Neuron (in vitro differentiated cells): ENCODE results near the gene ELAC1.
"Not testable (repeated sequence)": the region's sequence is repeated elsewhere in the genome, so short reads cannot be mapped to it uniquely, and the experiment has no call there.

Experiments used
- H2AFZ ChIP-seq: one replicate; pipeline ENCODE4 v1.6.1; 2013; ENCODE audit warnings: low read depth, mild to moderate bottlenecking, inconsistent platforms, low read length, moderate library complexity
- H3K27me3 ChIP-seq: one replicate; pipeline ENCODE4 v1.6.1; 2013; ENCODE audit warnings: low read length; ENCODE audit not compliant: insufficient read depth
- H3K36me3 ChIP-seq: one replicate; pipeline ENCODE4 v1.6.1; 2013; ENCODE audit warnings: low read length; ENCODE audit not compliant: insufficient read depth
- H3K4me1 ChIP-seq: one replicate; pipeline ENCODE4 v1.6.1; 2013; ENCODE audit warnings: low read length; ENCODE audit not compliant: insufficient read depth
- H3K4me3 ChIP-seq: 2 replicates; pipeline ENCODE4 v1.5.1; 2013; ENCODE audit warnings: mild to moderate bottlenecking, low read length, moderate library complexity
- H3K9me3 ChIP-seq: one replicate; pipeline ENCODE4 v1.6.1; 2013; ENCODE audit warnings: low read length

Gene ELAC1

DNA sequence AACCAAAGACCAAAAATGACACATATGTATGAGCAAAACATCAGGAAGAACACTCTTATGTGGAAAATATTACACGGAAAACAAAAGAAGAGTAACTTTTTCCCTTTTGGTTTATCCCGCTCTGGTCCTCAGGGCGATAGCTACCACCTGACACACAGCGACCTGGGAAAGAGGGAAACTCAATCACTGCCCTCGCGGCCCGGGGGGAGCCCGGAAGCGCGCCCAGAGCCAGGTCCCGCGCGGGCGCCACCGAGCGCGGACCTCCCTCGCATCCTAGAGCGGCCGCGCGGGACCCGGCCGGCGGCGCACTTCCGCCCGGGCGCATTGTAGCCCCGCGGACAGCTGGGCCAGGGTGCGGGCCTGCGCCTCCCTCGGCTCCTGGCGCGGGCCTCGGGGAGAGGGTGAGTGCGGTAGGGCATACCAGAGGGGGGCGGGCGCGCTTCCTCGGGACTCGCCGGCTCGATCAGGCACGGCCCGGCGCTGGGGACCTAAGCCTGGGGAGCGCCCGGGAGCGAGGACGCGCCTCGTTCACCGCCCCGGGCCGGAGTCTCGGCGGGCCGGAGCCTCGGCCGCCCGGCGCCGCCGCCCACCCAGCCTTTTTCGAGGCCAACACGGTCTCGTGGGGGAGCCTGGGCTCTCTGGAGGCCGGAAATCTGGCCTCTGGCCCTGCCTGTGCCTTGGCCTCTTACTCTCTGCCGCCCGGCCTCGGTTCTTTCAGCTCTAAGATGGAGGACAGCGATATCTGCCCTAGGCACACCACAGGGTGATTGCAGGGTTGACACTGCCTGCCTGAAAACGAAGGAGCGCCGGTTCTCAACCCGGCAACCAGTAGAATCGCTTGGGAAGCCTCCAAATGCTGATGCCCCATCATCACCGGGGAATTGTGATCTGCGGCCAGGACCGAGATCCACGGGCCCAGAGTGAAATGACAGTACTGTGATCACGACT lies at the start of gene ELAC1:
Gene ELAC1, plus strand, starts transcription at position 327 of the 948 bp plus-strand sequence. CDS start 6,365 bp downstream, outside the sequence.
- Histone ChIP-seq H3K4me3 (peak within 1 kb of the TSS; percentile 81), H3K36me3 (no peaks in the 10 kb centered on the region), H3K27me3 (no peaks in the 10 kb centered on the region), H2AFZ (peak within 1 kb of the TSS; percentile 90), H3K9me3 (peaks cover 7% of the 10 kb centered on the region), H3K4me1 (peaks cover 15% of the 10 kb centered on the region)

DNA sequence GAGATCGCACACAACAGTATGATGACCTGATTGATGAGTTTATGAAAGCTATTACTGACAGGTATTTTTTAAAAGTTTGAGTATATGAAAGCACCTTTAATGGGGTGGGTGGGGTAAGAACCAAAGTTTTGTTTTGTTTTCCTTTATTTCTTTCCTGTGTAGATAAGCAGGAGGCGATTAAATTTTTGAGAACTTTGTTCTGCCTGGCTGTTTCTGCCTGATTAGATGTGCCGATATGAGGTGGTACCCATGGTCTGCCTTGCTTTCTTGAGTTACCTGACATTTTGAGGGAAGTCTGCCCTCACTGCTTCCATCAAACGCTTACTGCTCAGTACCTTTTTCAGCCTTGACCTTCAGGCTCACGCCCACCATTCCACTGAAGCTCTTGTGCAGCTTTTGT lies 49.7 kb upstream of the ELAC1 start:
- H3K4me3 ChIP-seq: no peak overlapping the region
- no peaks in the 10 kb centered on the region for H3K4me1 ChIP-seq
- peaks cover 75% of the 10 kb centered on the region for H3K36me3 ChIP-seq
- H2AFZ ChIP-seq: no peak overlapping the region
- peaks cover 13% of the 10 kb centered on the region for H3K9me3 ChIP-seq
- H3K27me3 ChIP-seq: no peaks in the 10 kb centered on the region

GRCh38 chr18:50924372-50924771 lies 43.5 kb upstream of the ELAC1 start:
- Histone ChIP-seq H2AFZ (no peak overlapping the region), H3K36me3 (peaks cover 71% of the 10 kb centered on the region), H3K27me3 (no peaks in the 10 kb centered on the region), H3K9me3 (peaks cover 28% of the 10 kb centered on the region), H3K4me3 (no peak overlapping the region), H3K4me1 (no peaks in the 10 kb centered on the region)

- Histone ChIP-seq H3K4me1 (no peaks in the 10 kb centered on the region), H3K9me3 (peaks cover 28% of the 10 kb centered on the region), H3K4me3 (no peak overlapping the region), H2AFZ (no peak overlapping the region), H3K27me3 (no peaks in the 10 kb centered on the region), H3K36me3 (peaks cover 64% of the 10 kb centered on the region)
Measured at GRCh38 chr18:50926521-50926920, 41.3 kb upstream of the ELAC1 start.

- Histone ChIP-seq H3K27me3 (no peaks in the 10 kb centered on the region), H3K9me3 (peaks cover 21% of the 10 kb centered on the region), H2AFZ (no peak overlapping the region), H3K4me3 (no peak overlapping the region), H3K36me3 (peaks cover 51% of the 10 kb centered on the region), H3K4me1 (no peaks in the 10 kb centered on the region)
Measured at GRCh38 chr18:50928551-50928950, 39.3 kb upstream of the ELAC1 start.

DNA sequence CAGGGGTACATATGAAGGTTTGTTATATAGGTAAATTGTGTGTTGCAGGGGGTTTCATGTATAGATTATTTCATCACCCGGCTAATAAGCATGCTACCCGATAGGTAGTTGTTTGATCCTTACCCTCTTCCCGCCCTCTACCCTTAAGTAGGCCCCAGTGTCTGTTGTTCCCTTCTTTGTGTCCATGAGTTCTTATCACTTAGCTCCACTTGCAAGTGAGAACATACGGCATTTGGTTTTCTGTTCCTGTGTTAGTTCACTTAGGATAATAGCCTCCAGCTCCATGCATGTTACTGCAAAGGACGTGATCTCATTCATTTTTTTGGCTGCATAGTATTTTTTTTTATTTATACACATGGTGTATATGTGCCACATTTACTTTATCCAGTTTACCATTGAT lies 34.2 kb upstream of the ELAC1 start:
- H3K4me3 ChIP-seq: no peak overlapping the region
- H3K27me3 ChIP-seq: no peaks in the 10 kb centered on the region
- H3K4me1 ChIP-seq: peaks cover 25% of the 10 kb centered on the region
- peaks cover 16% of the 10 kb centered on the region for H3K36me3 ChIP-seq
- peaks cover under 1% of the 10 kb centered on the region for H3K9me3 ChIP-seq
- no peak overlapping the region for H2AFZ ChIP-seq

GRCh38 chr18:50934545-50935211 lies 33.2 kb upstream of the ELAC1 start:
- H3K36me3 ChIP-seq: peaks cover 17% of the 10 kb centered on the region

GRCh38 chr18:50935493-50936191 lies 32.2 kb upstream of the ELAC1 start:
- H3K4me3 ChIP-seq: no peak overlapping the region
- peaks cover 25% of the 10 kb centered on the region for H3K4me1 ChIP-seq
- peaks cover 3% of the 10 kb centered on the region for H3K9me3 ChIP-seq
- H3K36me3 ChIP-seq: peaks cover 19% of the 10 kb centered on the region
- no peak overlapping the region for H2AFZ ChIP-seq
- H3K27me3 ChIP-seq: no peaks in the 10 kb centered on the region

More at GRCh38 chr18:50934545-50935211, 33.2 kb upstream of the ELAC1 start:
- Histone ChIP-seq H3K9me3 (no peaks in the 10 kb centered on the region), H3K4me1 (peaks cover 25% of the 10 kb centered on the region), H2AFZ (no peak overlapping the region), H3K4me3 (no peak overlapping the region), H3K27me3 (no peaks in the 10 kb centered on the region)

DNA sequence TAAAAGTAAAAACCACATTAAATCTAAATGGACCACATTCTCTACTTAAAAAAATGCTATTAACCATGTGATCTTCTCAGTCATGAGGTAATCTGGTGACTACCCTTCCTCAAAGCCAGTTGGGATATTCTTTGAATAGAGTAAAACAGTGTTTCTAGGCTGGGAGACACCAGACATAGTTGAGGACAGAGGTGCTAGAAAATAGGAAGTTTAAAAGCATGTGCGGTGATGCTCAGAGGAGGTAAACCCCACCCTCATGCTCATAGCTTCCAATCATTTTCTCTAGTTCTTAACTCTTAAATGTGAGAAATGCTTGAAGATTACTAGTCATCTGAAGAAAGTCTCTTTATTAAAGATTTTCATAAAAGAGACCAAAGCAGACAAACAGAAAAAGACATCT lies 30.7 kb upstream of the ELAC1 start:
- Histone ChIP-seq H3K4me3 (no peak overlapping the region), H3K9me3 (peaks cover 3% of the 10 kb centered on the region), H3K36me3 (peaks cover 19% of the 10 kb centered on the region), H3K27me3 (no peaks in the 10 kb centered on the region), H3K4me1 (peaks cover 25% of the 10 kb centered on the region), H2AFZ (no peak overlapping the region)

DNA sequence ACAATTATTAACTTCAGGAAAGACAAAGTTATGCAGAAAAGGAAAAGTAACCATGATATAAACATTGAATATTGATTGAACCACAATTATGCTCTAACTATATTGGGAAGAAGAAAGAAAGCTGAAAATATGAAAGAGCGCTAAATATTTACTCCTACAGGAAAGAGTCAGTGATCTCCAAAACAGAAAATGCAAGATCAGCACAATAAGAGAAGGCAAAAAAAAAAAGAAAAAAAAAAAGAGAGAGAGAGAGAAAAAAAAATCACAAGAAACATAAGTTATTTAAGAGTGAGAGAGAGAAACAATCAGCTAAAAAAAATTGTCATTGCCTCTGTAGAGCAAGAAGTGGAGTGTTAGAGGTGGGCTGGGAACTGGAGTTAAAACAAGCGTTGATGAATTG lies 28.9 kb upstream of the ELAC1 start:
- Histone ChIP-seq H2AFZ (no peak overlapping the region), H3K36me3 (peaks cover 20% of the 10 kb centered on the region), H3K4me1 (peaks cover 25% of the 10 kb centered on the region), H3K4me3 (no peak overlapping the region), H3K9me3 (peaks cover 3% of the 10 kb centered on the region), H3K27me3 (no peaks in the 10 kb centered on the region)

- H2AFZ ChIP-seq: no peak overlapping the region
- H3K36me3 ChIP-seq: peaks cover 33% of the 10 kb centered on the region
- peaks cover 3% of the 10 kb centered on the region for H3K9me3 ChIP-seq
- no peaks in the 10 kb centered on the region for H3K4me1 ChIP-seq
- H3K4me3 ChIP-seq: no peak overlapping the region
- no peaks in the 10 kb centered on the region for H3K27me3 ChIP-seq
Measured at GRCh38 chr18:50944245-50944932, 23.5 kb upstream of the ELAC1 start.

- not testable (repeated sequence) for H3K4me3 ChIP-seq, H3K9me3 ChIP-seq, H3K4me1 ChIP-seq, H2AFZ ChIP-seq, H3K27me3 ChIP-seq
- H3K36me3 ChIP-seq: peaks cover 20% of the 10 kb centered on the region
Measured at GRCh38 chr18:50945918-50946317, 21.9 kb upstream of the ELAC1 start.
